Stimulated activated CD4-positive, alpha-beta T cell treated with anti-CD3 and anti-CD28 coated beads, Interleukin-1b, Interleukin-23, amount 100 ng/mL, for 48 hours (primary cell): ENCODE data around the gene ADH4.
"Not testable (repeated sequence)": the region's sequence is repeated elsewhere in the genome, so short reads cannot be mapped to it uniquely, and the experiment has no call there.

ENCODE experiments used
- DNase-seq: peaks from one replicate; pipeline ENCODE4 v3.0.0-alpha.2; 2020

ADH4 gene

GRCh38 chr4:99144070-99144469 lies at the start of gene ADH4:
TSS of gene ADH4 (minus strand) at chr4:99144297. CDS start at chr4:99144222, 75 bp downstream.
- DNase-seq, result no peak

- no peak for DNase-seq
Measured at GRCh38 chr4:99190336-99190735, 46.2 kb upstream of the ADH4 start.

GRCh38 chr4:99189900-99190299 lies 45.8 kb upstream of the ADH4 start:
- DNase-seq, result not testable (repeated sequence)

- no peak for DNase-seq
Measured at GRCh38 chr4:99186029-99186428, 41.9 kb upstream of the ADH4 start.

GRCh38 chr4:99185581-99185980 lies 41.5 kb upstream of the ADH4 start:
- DNase-seq, result no peak

GRCh38 chr4:99180382-99181070 lies 36.4 kb upstream of the ADH4 start:
- no peak for DNase-seq

- DNase-seq, result no peak
Measured at GRCh38 chr4:99179626-99180025, 35.5 kb upstream of the ADH4 start.

- no peak for DNase-seq
Measured at GRCh38 chr4:99179178-99179577, 35.1 kb upstream of the ADH4 start.

GRCh38 chr4:99166544-99166943 lies 22.4 kb upstream of the ADH4 start:
- DNase-seq, result no peak

- no peak for DNase-seq
Measured at GRCh38 chr4:99165978-99166377, 21.9 kb upstream of the ADH4 start.

GRCh38 chr4:99161373-99162099 lies 17.4 kb upstream of the ADH4 start:
- DNase-seq, result no peak

- no peak for DNase-seq
Measured at GRCh38 chr4:99159699-99160098, 15.6 kb upstream of the ADH4 start.

- no peak for DNase-seq
Measured at GRCh38 chr4:99157478-99157935, 13.4 kb upstream of the ADH4 start.

- DNase-seq, result no peak
Measured at GRCh38 chr4:99156992-99157391, 12.9 kb upstream of the ADH4 start.

GRCh38 chr4:99154658-99155342 lies 10.7 kb upstream of the ADH4 start:
- DNase-seq, result no peak

GRCh38 chr4:99151995-99152394 lies 7.9 kb upstream of the ADH4 start:
- no peak for DNase-seq

- DNase-seq, result no peak
Measured at GRCh38 chr4:99151452-99151851, 7.4 kb upstream of the ADH4 start.

- no peak for DNase-seq
Measured at GRCh38 chr4:99149426-99150019, 5.4 kb upstream of the ADH4 start.

GRCh38 chr4:99148550-99148949 lies 4.5 kb upstream of the ADH4 start:
- no peak for DNase-seq

- no peak for DNase-seq
Measured at GRCh38 chr4:99144587-99144986, 490 bp upstream of the ADH4 start.

GRCh38 chr4:99136329-99136728 lies 7.8 kb downstream of the ADH4 start:
- no peak for DNase-seq

GRCh38 chr4:99135541-99136162 lies 8.4 kb downstream of the ADH4 start:
- no peak for DNase-seq

GRCh38 chr4:99134586-99134985 lies 9.5 kb downstream of the ADH4 start:
- DNase-seq, result no peak
